Uterus (tissue), 4 donors: ENCODE data around the gene MTMR4. TPM values are rescaled to one million over a fixed set of nuclear protein-coding genes. Genes with fewer than 3 reads are reported as not detected.

Experiments used
- DNase-seq, 2 donors: peaks; one replicate each; pipeline ENCODE4 v3.0.0-alpha.2; 2019 to 2020
- H3K27ac ChIP-seq, 2 donors: fragments of 200-600 bp; sonication (generic); 1 replicate in 1 of 2; 2 replicates in 1 of 2; pipeline ENCODE4 v1.5.1; 2016 to 2018
- H3K27me3 ChIP-seq, 2 donors: fragments of 200-600 bp; sonication (generic); one replicate each; pipeline ENCODE4 v1.5.1; 2018 to 2019; ENCODE audit warnings: control low read depth in 1 of 2
- H3K36me3 ChIP-seq, 2 donors: fragments of 200-600 bp; sonication (generic); one replicate each; pipeline ENCODE4 v1.5.1; 2019; ENCODE audit warnings: control low read depth in 1 of 2
- H3K4me1 ChIP-seq, 2 donors: fragments of 200-600 bp; sonication (generic); one replicate each; pipeline ENCODE4 v1.5.1; 2018 to 2019; ENCODE audit warnings: control low read depth in 1 of 2
- H3K4me3 ChIP-seq, 2 donors: fragments of 200-600 bp; sonication (generic); 1 replicate in 1 of 2; 2 replicates in 1 of 2; pipeline ENCODE4 v1.5.1; 2018 to 2019; ENCODE audit warnings: mild to moderate bottlenecking in 1 of 2
- H3K9me3 ChIP-seq, 2 donors: fragments of 200-600 bp; sonication (generic); one replicate each; pipeline ENCODE4 v1.5.1; 2019; ENCODE audit warnings: control low read depth in 1 of 2
- CTCF ChIP-seq, 4 experiments: fragments of 200-600 bp in 2 of 4; fragments of 450-650 bp in 2 of 4; sonication (generic) in 2 of 4; IDR thresholded peaks; one replicate each; pipeline ENCODE4 v1.5.1; 2016 to 2019; ENCODE audit warnings: antibody characterized with exemption in 4 of 4, mild to moderate bottlenecking in 2 of 4, moderate library complexity in 1 of 4
- POLR2A ChIP-seq, 2 donors: fragments of 450-650 bp; IDR thresholded peaks; one replicate each; pipeline ENCODE4 v1.6.1; 2016; ENCODE audit warnings: antibody characterized with exemption in 2 of 2, mild to moderate bottlenecking in 1 of 2, moderate library complexity in 1 of 2
- intact Hi-C: fragments of 100-400 bp; cut with DNase I; formaldehyde crosslinking; loops from one replicate; pipeline ENCODE4 v1.15.1; 2023; ENCODE audit warnings: low total_unique reads
- total RNA-seq, 4 donors: library from RNA; depleted of rRNA in 3 of 4; stranded (reverse); fragments of >200 nt in 3 of 4; gene quantifications; one replicate each; pipeline versions ENCODE4 v1.1.0 to v1.2.4, GENCODE V29; 2014 to 2023
- donor health status: DM: yes; HTN: yes; CAD: no.

Gene MTMR4
- total RNA-seq, 4 donors from 2014 or later = 9.7 to 59.1 (median 25.5) TPM

- no peaks in the 10 kb centered on the region for H3K4me1 ChIP-seq
- H3K27me3 ChIP-seq = no peaks in the 10 kb centered on the region
- no peak for DNase-seq
- H3K27ac ChIP-seq = peak overlapping the region in 1 of 2 donors; percentile 54
- TF ChIP-seq CTCF (IDR thresholded peaks at IDR 0.05) (no peak), POLR2A (IDR thresholded peaks at IDR 0.05) (no peak)
- no peaks in the 10 kb centered on the region for H3K9me3 ChIP-seq
- no peaks in the 10 kb centered on the region for H3K36me3 ChIP-seq
- intact Hi-C loops = loop anchor here (10.0 kb wide), 1 partner anchor 167 kb away; the partner anchor contains the start of genes RAD51C and TEX14
- H3K4me3 ChIP-seq = no peak overlapping the region
Measured at GRCh38 chr17:58527949-58528348, 13.5 kb upstream of the MTMR4 start.

- no peak for TF ChIP-seq CTCF (IDR thresholded peaks at IDR 0.05)
- no peak for DNase-seq
- intact Hi-C loops = loop anchor here (10.0 kb wide), 1 partner anchor 167 kb away; the partner anchor contains the start of genes RAD51C and TEX14
- H3K36me3 ChIP-seq = no peaks in the 10 kb centered on the region
- H3K4me1 ChIP-seq = no peaks in the 10 kb centered on the region
- no peaks in the 10 kb centered on the region for H3K27me3 ChIP-seq
- no peaks in the 10 kb centered on the region for H3K9me3 ChIP-seq
- H3K4me3 ChIP-seq = no peak overlapping the region
- peak overlapping the region in 1 of 2 donors; percentile 54 for H3K27ac ChIP-seq
Measured at GRCh38 chr17:58527306-58527705, 12.9 kb upstream of the MTMR4 start.

- Histone ChIP-seq H3K27me3 (no peaks in the 10 kb centered on the region), H3K4me1 (no peaks in the 10 kb centered on the region), H3K36me3 (no peaks in the 10 kb centered on the region), H3K27ac (peak overlapping the region; percentile 41 to 65), H3K9me3 (no peaks in the 10 kb centered on the region), H3K4me3 (no peak overlapping the region)
- intact Hi-C loops = loop anchor here (10.0 kb wide), 1 partner anchor 170 kb away; the partner anchor contains the start of genes RAD51C and TEX14
- TF ChIP-seq CTCF (IDR thresholded peaks at IDR 0.05) = no peak
- TF ChIP-seq POLR2A (IDR thresholded peaks at IDR 0.05) = no peak
- peak; percentile 56 to 68 for DNase-seq
Measured at GRCh38 chr17:58525239-58525638, 10.8 kb upstream of the MTMR4 start.

GRCh38 chr17:58521680-58522079, 7.2 kb upstream of the MTMR4 start:
- no peak for TF ChIP-seq CTCF (IDR thresholded peaks at IDR 0.05)
- TF ChIP-seq POLR2A (IDR thresholded peaks at IDR 0.05) = no peak
- Histone ChIP-seq H3K36me3 (no peaks in the 10 kb centered on the region), H3K4me3 (no peak overlapping the region), H3K4me1 (no peaks in the 10 kb centered on the region), H3K9me3 (no peaks in the 10 kb centered on the region), H3K27ac (no peak overlapping the region), H3K27me3 (no peaks in the 10 kb centered on the region)
- intact Hi-C loops = loop anchor here (10.0 kb wide), 1 partner anchor 173 kb away; the partner anchor contains the start of genes RAD51C and TEX14
- no peak for DNase-seq

GRCh38 chr17:58520843-58521430, 6.5 kb upstream of the MTMR4 start:
- Histone ChIP-seq H3K36me3 (no peaks in the 10 kb centered on the region), H3K4me1 (no peaks in the 10 kb centered on the region), H3K9me3 (no peaks in the 10 kb centered on the region), H3K27me3 (no peaks in the 10 kb centered on the region), H3K27ac (no peak overlapping the region), H3K4me3 (no peak overlapping the region)
- no peak for DNase-seq
- intact Hi-C loops = loop anchor here (10.0 kb wide), 1 partner anchor 174 kb away; the partner anchor contains the start of genes RAD51C and TEX14
- TF ChIP-seq CTCF (IDR thresholded peaks at IDR 0.05) (no peak), POLR2A (IDR thresholded peaks at IDR 0.05) (no peak)
